BLaER1 treated with 17β-estradiol and CSF1 and Interleukin-3, amounts not matched to agents 10 nM and 100 nM (cell line): ENCODE measurements around the gene SLC35D2.

Experiments used
- H3K27ac ChIP-seq, 11 experiments: shearing (Covaris generic); formaldehyde crosslinking; 2 replicates each; pipeline ENCODE4 v1.8.1; 2022
- H3K27me3 ChIP-seq, 11 experiments: shearing (Covaris generic); formaldehyde crosslinking; 2 replicates each; pipeline ENCODE4 v1.8.1; 2022
- H3K36me3 ChIP-seq, 11 experiments: shearing (Covaris generic); formaldehyde crosslinking; 2 replicates each; pipeline ENCODE4 v1.8.1; 2022
- H3K4me1 ChIP-seq, 10 experiments: shearing (Covaris generic); formaldehyde crosslinking; 2 replicates each; pipeline ENCODE4 v1.8.1; 2022
- H3K4me2 ChIP-seq, 11 experiments: shearing (Covaris generic); formaldehyde crosslinking; 2 replicates each; pipeline ENCODE4 v1.8.1; 2022
- H3K4me3 ChIP-seq, 10 experiments: shearing (Covaris generic); formaldehyde crosslinking; 2 replicates each; pipeline ENCODE4 v1.8.1; 2022
- H3K9ac ChIP-seq, 11 experiments: shearing (Covaris generic); formaldehyde crosslinking; 2 replicates each; pipeline ENCODE4 v1.8.1; 2022
- H3K9me3 ChIP-seq, 11 experiments: shearing (Covaris generic); formaldehyde crosslinking; replicated peaks in 1 of 11; 2 replicates each; pipeline ENCODE4 v1.8.1; 2022
- H4K20me1 ChIP-seq, 11 experiments: shearing (Covaris generic); formaldehyde crosslinking; 2 replicates each; pipeline ENCODE4 v1.8.1; 2022
- Cebpa-rat ChIP-seq, 11 experiments: shearing (Covaris generic); IDR thresholded peaks; 2 replicates each; pipeline ENCODE4 v1.8.1; 2022

The SLC35D2 gene

DNA sequence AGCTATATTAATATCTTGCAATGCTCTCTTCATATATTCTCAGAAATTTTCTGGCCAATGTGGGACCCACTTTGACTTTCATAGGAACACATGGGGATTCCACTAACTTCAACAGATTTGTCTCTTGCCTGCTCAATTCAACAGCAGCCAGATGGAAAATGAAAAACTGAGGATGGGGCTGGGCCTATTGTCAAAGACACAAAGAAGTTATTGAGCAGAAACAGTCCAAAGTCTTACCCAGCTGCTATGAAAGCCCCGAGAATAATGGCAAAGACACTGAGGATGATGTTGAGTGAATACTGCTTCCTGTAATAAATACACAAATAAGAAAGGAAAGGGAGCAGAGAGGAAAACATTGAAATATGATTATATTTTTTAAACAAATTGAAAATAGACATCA, 32.6 kb downstream of the SLC35D2 start:
- no peak overlapping the region for H3K4me2 ChIP-seq
- no peaks in the 10 kb centered on the region for H3K27me3 ChIP-seq
- H3K27ac ChIP-seq: no peak overlapping the region
- peaks cover 0 to 20% (median 0%) of the 10 kb centered on the region in 11 experiments; a peak in 2 of 22 replicates for H3K36me3 ChIP-seq
- no peak overlapping the region for H3K9ac ChIP-seq
- peaks cover 0 to 11% (median 6%) of the 10 kb centered on the region in 10 experiments; a peak in 12 of 20 replicates for H3K4me1 ChIP-seq
- no peak for TF ChIP-seq Cebpa-rat (IDR thresholded peaks at IDR 0.05)
- peaks cover 10 to 26% (median 21%) of the 10 kb centered on the region in 11 experiments; a peak in 19 of 22 replicates for H3K9me3 ChIP-seq
- no peaks in the 10 kb centered on the region for H4K20me1 ChIP-seq
- H3K4me3 ChIP-seq: no peak overlapping the region

GRCh38 chr9:96348261-96348660, 35.2 kb downstream of the SLC35D2 start:
- no peaks in the 10 kb centered on the region for H4K20me1 ChIP-seq
- no peak overlapping the region for H3K9ac ChIP-seq
- no peak for TF ChIP-seq Cebpa-rat (IDR thresholded peaks at IDR 0.05)
- no peaks in the 10 kb centered on the region for H3K27me3 ChIP-seq
- H3K36me3 ChIP-seq: peaks cover 0 to 4% (median 0%) of the 10 kb centered on the region in 11 experiments; a peak in 2 of 22 replicates
- no peak overlapping the region for H3K4me3 ChIP-seq
- peaks cover 10 to 26% (median 21%) of the 10 kb centered on the region in 11 experiments; a peak in 19 of 22 replicates for H3K9me3 ChIP-seq
- H3K4me1 ChIP-seq: peaks cover 0 to 30% (median 17%) of the 10 kb centered on the region in 10 experiments; a peak in 12 of 20 replicates
- H3K4me2 ChIP-seq: no peak overlapping the region
- H3K27ac ChIP-seq: no peak overlapping the region

DNA sequence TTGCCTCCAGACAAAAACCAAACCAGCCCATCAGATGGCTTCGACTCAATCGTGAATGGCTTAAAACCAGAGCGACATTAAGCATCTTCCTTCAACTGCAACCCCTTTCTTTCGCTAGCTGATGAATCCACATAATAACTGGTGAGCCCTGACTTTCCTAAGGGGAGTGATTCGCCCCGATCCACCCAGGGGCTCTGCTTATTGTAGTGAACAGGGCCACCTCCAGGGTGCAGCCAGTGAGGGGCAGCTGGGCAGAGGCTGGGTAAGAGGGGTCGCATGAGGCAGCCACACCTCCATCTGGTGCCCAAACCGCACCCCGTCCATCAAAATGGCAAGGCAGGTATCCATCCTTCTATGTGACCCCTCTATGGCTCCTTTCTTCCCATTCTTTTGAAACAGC, 38.0 kb downstream of the SLC35D2 start:
- no peaks in the 10 kb centered on the region for H4K20me1 ChIP-seq
- H3K36me3 ChIP-seq: no peaks in the 10 kb centered on the region; a peak in 1 of 22 replicates
- no peak overlapping the region; a peak in 1 of 22 replicates for H3K27ac ChIP-seq
- peaks cover 0 to 30% (median 17%) of the 10 kb centered on the region in 10 experiments; a peak in 12 of 20 replicates for H3K4me1 ChIP-seq
- peak overlapping the region in 7 of 11 experiments; percentile 20 to 68 (median 47); a peak in 13 of 22 replicates for H3K4me2 ChIP-seq
- no peaks in the 10 kb centered on the region for H3K27me3 ChIP-seq
- H3K4me3 ChIP-seq: no peak overlapping the region
- peaks cover 0 to 13% (median 4%) of the 10 kb centered on the region in 11 experiments; a peak in 10 of 22 replicates for H3K9me3 ChIP-seq
- H3K9ac ChIP-seq: no peak overlapping the region
- no peak for TF ChIP-seq Cebpa-rat (IDR thresholded peaks at IDR 0.05)

DNA sequence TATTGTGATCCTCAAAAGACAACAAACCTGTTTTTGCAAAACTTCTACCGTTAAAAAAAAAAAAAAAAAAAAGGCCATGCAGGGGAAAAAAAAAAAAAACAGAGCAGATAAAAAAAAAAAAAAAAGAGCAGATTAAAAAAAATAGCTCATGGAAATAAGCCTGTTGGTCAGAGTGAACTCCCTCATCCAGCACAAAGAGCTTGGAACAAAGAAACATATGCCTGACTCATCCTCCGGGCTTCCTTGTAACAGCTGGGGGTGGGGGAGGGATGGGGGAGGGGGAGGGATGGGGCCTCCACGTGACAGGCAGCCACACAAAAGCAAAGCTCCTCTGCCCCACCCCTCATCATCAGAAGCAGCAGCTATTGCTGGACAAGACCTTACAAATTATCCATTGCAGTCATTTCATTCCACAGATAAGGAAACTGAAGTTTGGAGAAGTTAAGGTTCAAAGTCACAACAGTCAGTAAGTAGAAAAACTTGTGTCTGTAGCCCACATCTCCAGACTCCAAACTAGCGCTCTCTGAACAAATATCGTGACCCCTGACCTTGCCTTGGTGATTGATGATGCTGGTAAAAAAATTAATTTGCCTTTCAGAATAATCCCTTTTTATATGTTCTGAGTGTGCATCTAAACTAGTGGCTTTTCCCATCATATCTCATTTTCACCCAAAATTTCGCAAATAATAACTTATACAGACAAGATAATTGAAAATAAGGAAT, 38.9 kb downstream of the SLC35D2 start:
- no peaks in the 10 kb centered on the region; a peak in 1 of 22 replicates for H3K36me3 ChIP-seq
- peaks cover 0 to 37% (median 24%) of the 10 kb centered on the region in 10 experiments; a peak in 15 of 20 replicates for H3K4me1 ChIP-seq
- peaks cover 0 to 13% (median 4%) of the 10 kb centered on the region in 11 experiments; a peak in 7 of 22 replicates for H3K9me3 ChIP-seq
- H4K20me1 ChIP-seq: no peaks in the 10 kb centered on the region
- H3K4me2 ChIP-seq: peak overlapping the region in 4 of 11 experiments; percentile 10 to 51 (median 36); a peak in 4 of 22 replicates
- H3K9ac ChIP-seq: no peak overlapping the region
- no peak for TF ChIP-seq Cebpa-rat (IDR thresholded peaks at IDR 0.05)
- H3K27ac ChIP-seq: no peak overlapping the region
- no peak overlapping the region for H3K4me3 ChIP-seq
- no peaks in the 10 kb centered on the region for H3K27me3 ChIP-seq

- H3K36me3 ChIP-seq: no peaks in the 10 kb centered on the region; a peak in 1 of 22 replicates
- TF ChIP-seq Cebpa-rat (IDR thresholded peaks at IDR 0.05): no peak
- no peaks in the 10 kb centered on the region for H3K27me3 ChIP-seq
- H3K9ac ChIP-seq: no peak overlapping the region
- H4K20me1 ChIP-seq: no peaks in the 10 kb centered on the region
- peak overlapping the region in 4 of 11 experiments; percentile 10 to 51 (median 36); a peak in 5 of 22 replicates for H3K4me2 ChIP-seq
- H3K4me3 ChIP-seq: no peak overlapping the region
- H3K4me1 ChIP-seq: peaks cover 0 to 44% (median 28%) of the 10 kb centered on the region in 10 experiments; a peak in 15 of 20 replicates
- H3K27ac ChIP-seq: no peak overlapping the region
- H3K9me3 ChIP-seq: peaks cover 0 to 13% (median 4%) of the 10 kb centered on the region in 11 experiments; a peak in 7 of 22 replicates
These were observed 39.8 kb downstream of the SLC35D2 start for GRCh38 chr9:96343515-96344360.

DNA sequence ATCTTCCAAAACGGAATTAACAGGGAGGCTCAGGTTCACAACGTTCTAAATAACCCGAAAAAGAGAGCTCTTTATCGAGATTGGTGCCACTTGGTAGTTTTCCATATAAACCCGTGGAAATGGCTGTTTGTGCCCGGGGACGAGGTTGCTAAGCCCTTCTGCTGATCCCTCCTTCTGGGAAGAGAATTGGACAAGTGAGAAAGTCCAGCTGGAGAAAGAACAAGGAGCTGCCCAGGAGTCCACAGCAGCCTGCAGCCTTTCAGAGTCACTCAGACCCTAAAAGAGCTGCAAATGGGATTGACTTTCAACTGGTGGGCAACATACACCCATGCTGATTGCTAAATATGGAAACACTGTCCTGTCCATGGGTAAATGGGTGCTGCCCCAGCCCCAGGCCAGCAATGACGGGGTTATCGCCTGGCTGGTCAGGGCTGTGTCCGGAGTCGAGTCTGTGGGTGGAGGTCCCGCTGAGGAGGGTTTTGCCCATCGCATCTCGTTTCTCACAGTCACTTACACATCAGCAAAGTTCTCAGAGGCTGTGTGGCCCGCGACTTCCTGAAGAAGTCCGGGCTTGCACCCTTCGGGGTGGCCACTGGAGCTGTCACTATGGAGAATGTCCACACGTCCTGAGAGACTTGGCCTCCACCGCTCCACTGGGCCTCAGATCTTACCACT, 40.8 kb downstream of the SLC35D2 start:
- Histone ChIP-seq H3K36me3 (no peaks in the 10 kb centered on the region), H3K4me3 (no peak overlapping the region), H3K27ac (no peak overlapping the region), H3K4me2 (no peak overlapping the region), H3K9me3 (peaks cover 0 to 7% (median 0%) of the 10 kb centered on the region in 11 experiments; a peak in 1 of 22 replicates), H4K20me1 (no peaks in the 10 kb centered on the region), H3K4me1 (peaks cover 0 to 44% (median 28%) of the 10 kb centered on the region in 10 experiments; a peak in 15 of 20 replicates), H3K27me3 (no peaks in the 10 kb centered on the region), H3K9ac (no peak overlapping the region)
- no peak for TF ChIP-seq Cebpa-rat (IDR thresholded peaks at IDR 0.05)

GRCh38 chr9:96340707-96341106, 42.8 kb downstream of the SLC35D2 start:
- no peak overlapping the region for H3K9ac ChIP-seq
- H3K4me2 ChIP-seq: no peak overlapping the region
- H3K36me3 ChIP-seq: no peaks in the 10 kb centered on the region
- no peak overlapping the region for H3K27ac ChIP-seq
- no peaks in the 10 kb centered on the region for H3K27me3 ChIP-seq
- TF ChIP-seq Cebpa-rat (IDR thresholded peaks at IDR 0.05): no peak
- H3K4me1 ChIP-seq: peaks cover 0 to 33% (median 19%) of the 10 kb centered on the region in 10 experiments; a peak in 15 of 20 replicates
- H4K20me1 ChIP-seq: no peaks in the 10 kb centered on the region
- H3K4me3 ChIP-seq: no peak overlapping the region
- peaks cover 0 to 5% (median 0%) of the 10 kb centered on the region in 11 experiments; a peak in 1 of 22 replicates for H3K9me3 ChIP-seq

DNA sequence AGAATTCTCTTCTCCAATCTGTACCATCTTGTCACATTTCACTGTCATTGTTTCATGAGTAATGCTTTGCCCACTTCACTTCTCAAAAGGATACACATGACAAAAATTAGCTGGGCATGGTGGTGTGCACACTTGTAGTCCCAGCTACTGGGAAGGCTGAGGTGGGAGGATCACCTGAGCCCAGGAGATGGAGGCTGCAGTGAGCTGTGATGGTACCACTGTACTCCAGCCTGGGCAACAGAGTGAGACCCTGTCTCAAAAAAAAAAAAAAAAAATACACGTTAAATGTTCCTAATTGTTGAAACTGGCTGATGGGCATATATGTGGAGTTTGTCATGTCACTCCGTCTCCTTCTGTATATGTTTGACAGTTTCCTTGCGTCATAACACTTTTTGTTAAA, 45.2 kb downstream of the SLC35D2 start:
- H3K9me3 ChIP-seq: no peaks in the 10 kb centered on the region
- no peaks in the 10 kb centered on the region for H3K36me3 ChIP-seq
- no peaks in the 10 kb centered on the region for H4K20me1 ChIP-seq
- H3K9ac ChIP-seq: no peak overlapping the region
- no peaks in the 10 kb centered on the region for H3K27me3 ChIP-seq
- H3K4me2 ChIP-seq: no peak overlapping the region
- TF ChIP-seq Cebpa-rat (IDR thresholded peaks at IDR 0.05): no peak
- peaks cover 0 to 14% (median 10%) of the 10 kb centered on the region in 10 experiments; a peak in 13 of 20 replicates for H3K4me1 ChIP-seq
- no peak overlapping the region for H3K4me3 ChIP-seq
- H3K27ac ChIP-seq: no peak overlapping the region
